PFSK-1 (cell line): ENCODE results near the gene OR4X1. TPM values are rescaled to one million over a fixed set of nuclear protein-coding genes. Genes with fewer than 3 reads are reported as not detected.

Experiments
- FOXP2 ChIP-seq: optimal IDR thresholded peaks from 2 replicates; pipeline ENCODE3; 2011; ENCODE audit warnings: borderline replicate concordance, control low read depth, inconsistent platforms; ENCODE audit not compliant: insufficient read depth; ENCODE audit errors: extremely low read length, extremely low read depth
- POLR2AphosphoS5 ChIP-seq: IDR thresholded peaks from 2 replicates; pipeline ENCODE4 v1.6.1; 2012; ENCODE audit warnings: low read depth, mild to moderate bottlenecking, control low read depth, low read length, moderate library complexity
- REST ChIP-seq, 2 experiments: IDR thresholded peaks; 2 replicates each; pipeline versions ENCODE4 v1.6.1 to v1.8.0; 2011 to 2012; ENCODE audit warnings: low read depth in 2 of 2, low read length in 2 of 2, control low read depth in 1 of 2, inconsistent platforms in 1 of 2, mild to moderate bottlenecking in 1 of 2, moderate library complexity in 1 of 2; ENCODE audit not compliant: insufficient read depth in 1 of 2
- SIN3A ChIP-seq: IDR thresholded peaks from 2 replicates; pipeline ENCODE4 v1.6.1; 2012; ENCODE audit warnings: mild to moderate bottlenecking, low read length, moderate library complexity, borderline replicate concordance; ENCODE audit not compliant: insufficient read depth
- TAF1 ChIP-seq: IDR thresholded peaks from 2 replicates; pipeline ENCODE4 v1.6.1; 2012; ENCODE audit warnings: low read length, control low read depth, borderline replicate concordance; ENCODE audit not compliant: insufficient read depth
- polyA plus RNA-seq: library from polyadenylated mRNA; unstranded; fragments of >200 nt; gene quantifications from one replicate; pipeline ENCODE4 v1.2.1, GENCODE V29; 2012; ENCODE audit warnings: low read depth, missing spikeins; ENCODE audit not compliant: insufficient read length

Gene OR4X1, protein sequence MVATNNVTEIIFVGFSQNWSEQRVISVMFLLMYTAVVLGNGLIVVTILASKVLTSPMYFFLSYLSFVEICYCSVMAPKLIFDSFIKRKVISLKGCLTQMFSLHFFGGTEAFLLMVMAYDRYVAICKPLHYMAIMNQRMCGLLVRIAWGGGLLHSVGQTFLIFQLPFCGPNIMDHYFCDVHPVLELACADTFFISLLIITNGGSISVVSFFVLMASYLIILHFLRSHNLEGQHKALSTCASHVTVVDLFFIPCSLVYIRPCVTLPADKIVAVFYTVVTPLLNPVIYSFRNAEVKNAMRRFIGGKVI
- polyA plus RNA-seq: not detected

DNA sequence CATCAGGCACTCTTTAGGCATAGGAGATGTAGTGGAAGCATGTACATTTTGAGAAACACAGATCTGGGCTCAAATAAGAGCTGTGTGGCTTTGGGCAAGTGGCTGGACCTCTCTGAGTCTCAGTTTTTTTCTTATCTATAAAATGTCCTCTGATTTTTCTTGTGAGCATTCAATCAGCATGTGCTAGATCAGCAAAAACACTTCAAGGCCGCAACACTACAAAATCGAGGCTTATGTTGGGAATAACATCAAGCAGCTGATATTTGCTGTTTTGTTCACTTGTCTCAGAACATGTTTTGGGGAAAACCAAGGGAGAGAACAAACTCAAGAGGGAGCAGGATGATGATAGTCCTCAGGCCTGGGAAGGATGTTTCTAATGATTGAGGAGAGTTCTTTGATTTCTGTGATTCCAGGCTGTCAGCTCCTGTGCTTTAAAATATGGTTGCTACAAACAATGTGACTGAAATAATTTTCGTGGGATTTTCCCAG is at the start of gene OR4X1:
Gene OR4X1 (plus strand): TSS at position 439 of the 489 bp plus-strand sequence. CDS start 0 bp downstream, at position 439.
- TF ChIP-seq FOXP2: no peak

DNA sequence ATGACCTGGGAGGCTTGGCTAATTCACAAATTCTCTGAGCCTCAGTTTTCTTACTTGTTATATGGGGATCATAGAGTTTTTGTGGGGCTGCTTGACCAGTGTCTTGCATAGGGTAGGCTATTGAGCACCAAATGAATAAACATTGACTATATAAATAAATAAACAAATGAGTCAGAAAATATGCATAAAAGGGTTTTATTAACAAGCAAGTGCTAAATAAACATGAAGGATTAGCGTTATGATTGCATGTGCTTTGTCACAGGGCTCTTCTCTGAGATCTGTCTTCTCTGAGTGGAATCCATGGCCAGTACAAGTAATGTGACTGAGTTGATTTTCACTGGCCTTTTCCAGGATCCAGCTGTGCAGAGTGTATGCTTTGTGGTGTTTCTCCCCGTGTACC is 47.2 kb upstream of the OR4X1 start, which contains the start of gene OR4B1:
Gene OR4B1 (plus strand): TSS at position 301 of the 400 bp plus-strand sequence. CDS start 0 bp downstream, at position 301.
- TF ChIP-seq TAF1 (no peak), SIN3A (no peak), POLR2AphosphoS5 (no peak)

- TF ChIP-seq SIN3A (no peak), TAF1 (no peak), REST (IDR thresholded peaks at IDR 0.05; ENCODE audit: insufficient read depth in 1 of 2, low read depth in 2 of 2, low read length in 2 of 2) (no peak), FOXP2 (no peak)
These were observed 34.9 kb upstream of the OR4X1 start for GRCh38 chr11:48228761-48229160.

DNA sequence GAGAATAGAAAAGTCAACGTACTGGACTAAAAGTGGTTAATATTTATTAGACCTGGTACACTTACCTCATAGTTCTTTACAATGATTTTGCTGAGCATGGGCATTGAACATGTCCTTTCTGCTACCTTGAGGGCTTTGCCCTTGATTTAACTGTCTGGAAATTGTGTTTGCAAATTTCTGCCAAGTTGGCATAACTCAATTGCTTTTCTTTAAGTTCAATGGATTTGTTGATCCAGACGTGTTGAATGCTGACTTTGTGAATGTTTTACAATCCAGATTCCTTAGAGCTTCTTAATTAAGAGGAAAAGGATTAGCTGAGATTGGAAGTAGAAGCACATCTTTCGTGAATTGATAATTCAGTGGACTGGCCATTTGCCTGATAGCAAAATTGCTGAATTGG is 25.9 kb upstream of the OR4X1 start:
- no peak for TF ChIP-seq TAF1
- TF ChIP-seq POLR2AphosphoS5: no peak
- TF ChIP-seq SIN3A: no peak
- no peak for TF ChIP-seq REST (IDR thresholded peaks at IDR 0.05; ENCODE audit: insufficient read depth in 1 of 2, low read depth in 2 of 2, low read length in 2 of 2)

- TF ChIP-seq REST (IDR thresholded peaks at IDR 0.05; ENCODE audit: insufficient read depth in 1 of 2, low read depth in 2 of 2, low read length in 2 of 2) (no peak), FOXP2 (no peak), SIN3A (no peak)
These were observed 21.2 kb upstream of the OR4X1 start for GRCh38 chr11:48242501-48242900.

DNA sequence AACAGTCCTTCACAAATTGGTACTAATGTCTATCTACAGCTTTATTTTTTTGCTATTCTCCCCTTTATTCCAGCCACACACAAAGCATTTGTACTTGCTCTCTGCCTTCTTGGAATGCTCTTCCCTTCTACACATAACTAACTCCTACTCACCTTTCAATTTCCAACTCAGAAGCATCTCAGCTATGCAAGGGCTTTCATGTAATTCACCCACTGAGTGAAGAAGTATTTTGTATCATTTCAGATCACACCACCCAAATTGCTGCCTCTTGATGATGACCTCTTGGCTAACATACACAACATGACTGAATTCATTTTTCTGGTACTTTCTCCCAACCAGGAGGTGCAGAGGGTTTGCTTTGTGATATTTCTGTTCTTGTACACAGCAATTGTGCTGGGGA is 18.9 kb upstream of the OR4X1 start, which contains the start of gene OR4X2:
Gene OR4X2 (plus strand): TSS at position 301 of the 400 bp plus-strand sequence. CDS start 0 bp downstream, at position 301.
- TF ChIP-seq REST (IDR thresholded peaks at IDR 0.05; ENCODE audit: insufficient read depth in 1 of 2, low read depth in 2 of 2, low read length in 2 of 2): no peak
- TF ChIP-seq TAF1: no peak
- TF ChIP-seq FOXP2: no peak
- TF ChIP-seq POLR2AphosphoS5: no peak
- no peak for TF ChIP-seq SIN3A
